SK-N-MC (cell line): ENCODE data around the gene DDC.

Experiments
- EZH2 ChIP-seq: fragments of 200-600 bp; sonication (generic); IDR thresholded peaks from one replicate; pipeline ENCODE4 v1.6.1; 2017; ENCODE audit warnings: antibody characterized with exemption
- POLR2AphosphoS5 ChIP-seq: IDR thresholded peaks from 2 replicates; pipeline ENCODE4 v1.6.1; 2012; ENCODE audit warnings: mild to moderate bottlenecking, low read depth, low read length, borderline replicate concordance

DNA sequence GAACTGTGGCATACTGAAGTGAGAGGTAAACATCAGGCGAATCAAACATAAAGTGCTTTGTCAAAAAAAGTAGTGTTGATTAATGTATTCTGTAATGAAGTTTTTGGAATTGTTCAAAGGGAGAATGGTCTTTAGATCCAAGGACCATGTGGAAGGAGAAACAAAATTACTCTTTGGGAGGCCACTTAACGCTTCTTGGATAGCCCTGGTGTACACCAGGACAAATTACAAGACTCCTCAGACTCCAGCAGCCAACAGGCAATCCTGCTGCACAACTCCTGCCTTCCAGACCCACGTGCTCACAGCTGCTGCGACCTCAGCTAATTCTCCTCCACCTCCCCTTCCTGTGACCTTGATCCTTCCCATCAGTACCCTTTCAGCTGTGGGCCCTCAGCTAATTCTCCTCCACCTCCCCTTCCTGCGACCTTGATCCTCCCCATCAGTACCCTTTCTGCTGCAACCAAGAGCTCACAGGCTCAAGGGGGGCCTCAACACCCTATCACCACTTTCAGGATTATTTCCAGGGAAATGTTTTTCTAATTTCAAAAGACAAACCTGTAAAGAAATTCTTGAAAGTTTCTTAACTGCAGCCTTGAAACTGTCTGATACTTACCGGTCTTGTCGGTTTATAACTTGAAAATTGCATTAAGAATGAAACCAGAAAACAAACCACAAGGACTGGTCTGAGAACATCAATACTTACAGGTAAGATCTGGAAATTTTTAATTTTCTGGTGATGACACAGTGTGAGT is 29.7 kb upstream of the DDC start:
- TF ChIP-seq EZH2 (no peak), POLR2AphosphoS5 (no peak)
